ENCODE results near the gene OTOP2. TPM values are rescaled to one million over a fixed set of nuclear protein-coding genes. Genes with fewer than 3 reads are reported as not detected.
"Not testable (repeated sequence)": the region's sequence is repeated elsewhere in the genome, so short reads cannot be mapped to it uniquely, and the experiment has no call there.

The OTOP2 gene
- total and polyA plus RNA-seq, 2 of the 4 experiments (the other 2 are of a cell fraction) = not detected

GRCh38 chr17:74969501-74969900, 45.4 kb downstream of the OTOP2 start:
- H4K20me1 ChIP-seq (ENCODE audit: insufficient read depth, low read length); H3K79me1 ChIP-seq (ENCODE audit: low read depth in 1 of 2, low read length in 2 of 2); H3K9ac ChIP-seq (ENCODE audit: low read depth, low read length); H2BK5ac ChIP-seq (ENCODE audit: low read depth, low read length, poor library complexity, severe bottlenecking); H3K4me1 ChIP-seq (ENCODE audit: control insufficient read depth, insufficient read depth, low read length); H3K9me3 ChIP-seq (ENCODE audit: control insufficient read depth, insufficient read depth, low read length); DNase-seq; POLR2A ChIA-PET (ENCODE audit: unreplicated experiment); H3K23ac ChIP-seq (ENCODE audit: low read depth, low read length); H3K4ac ChIP-seq (ENCODE audit: low read depth, low read length); H3K56ac ChIP-seq (ENCODE audit: extremely low read depth, insufficient read depth, low read length); H4K91ac ChIP-seq (ENCODE audit: insufficient read depth, low read depth, low read length); dilution Hi-C loops (cut with HindIII; ENCODE audit: low sequenced_read_pairs, unreplicated experiment); H3K27ac ChIP-seq (ENCODE audit: insufficient read depth, low read length); H2AFZ ChIP-seq (replicated peaks; ENCODE audit: low read length, poor library complexity); H4K8ac ChIP-seq (ENCODE audit: low read depth in 2 of 2, low read length in 2 of 2); H4K5ac ChIP-seq (ENCODE audit: low read depth, low read length); H2BK20ac ChIP-seq (ENCODE audit: low read depth, low read length); H3K9me1 ChIP-seq (ENCODE audit: insufficient read depth, low read length); H2AK9ac ChIP-seq (replicated peaks; ENCODE audit: low read depth, low read length, poor library complexity); ATAC-seq (ENCODE audit: low read depth); H3K14ac ChIP-seq (replicated peaks; ENCODE audit: low read depth, low read length); BruUV-seq (replicated peaks); intact Hi-C loops (cut with micrococcal nuclease); H2BK120ac ChIP-seq (ENCODE audit: low read depth, low read length); H2AK5ac ChIP-seq (ENCODE audit: low read depth, low read length); H3K4me2 ChIP-seq (ENCODE audit: low read depth, low read length); H3K36me3 ChIP-seq (ENCODE audit: control insufficient read depth, insufficient read depth, low read length); H2BK15ac ChIP-seq (ENCODE audit: low read depth, low read length); H3K18ac ChIP-seq (ENCODE audit: low read depth, low read length); H3K4me3 ChIP-seq (ENCODE audit: insufficient read depth, low read depth, low read length): not testable (repeated sequence)
- in situ Hi-C loops (cut with MboI; ENCODE audit: low sequenced_read_pairs) = loop anchor here (10.0 kb wide), 1 partner anchor 235 kb away; the partner anchor contains the start of gene NUP85
- H3K27me3 ChIP-seq (ENCODE audit: control insufficient read depth, insufficient read depth, low read length) = peaks cover 43% of the 10 kb centered on the region
- WGBS, 2 experiments (ENCODE audit: extremely low coverage in 2 of 2, insufficient read length in 1 of 2) = no CpG with 5 or more reads among the region's 5 CpGs
- CTCF ChIA-PET = interaction anchor here (0.8 kb wide), 1 partner anchor 12 kb away, joined by 4 read pairs; no protein-coding TSS in a partner anchor

Measured in IMR-90 (cell line).